Measurements from ENCODE around the gene PDGFRB. TPM values are rescaled to one million over a fixed set of nuclear protein-coding genes. Genes with fewer than 3 reads are reported as not detected.

Gene PDGFRB
- total RNA-seq, 1 donor from 2014 or later: 215 TPM

GRCh38 chr5:150153483-150153882, 2.2 kb downstream of the PDGFRB start:
- no peak for ATAC-seq
- no peak for DNase-seq (ENCODE audit: low spot score)
- intact Hi-C loops (cut with DNase I): no loop called here

GRCh38 chr5:150152636-150153462, 2.8 kb downstream of the PDGFRB start:
- DNase-seq (ENCODE audit: low spot score) (peak; percentile 57), ATAC-seq (no peak)
- intact Hi-C loops (cut with DNase I): no loop called here

GRCh38 chr5:150149618-150150017, 6.0 kb downstream of the PDGFRB start:
- DNase-seq (ENCODE audit: low spot score) (no peak), ATAC-seq (no peak)
- intact Hi-C loops (cut with DNase I): no loop called here

- ATAC-seq: no peak
- peak; percentile 56 for DNase-seq (ENCODE audit: low spot score)
- intact Hi-C loops (cut with DNase I): no loop called here
These were observed 7.3 kb downstream of the PDGFRB start for GRCh38 chr5:150148117-150148927.

- DNase-seq (ENCODE audit: low spot score): peak; percentile 61
- intact Hi-C loops (cut with DNase I): no loop called here
- no peak for ATAC-seq
These were observed 8.0 kb downstream of the PDGFRB start for GRCh38 chr5:150147670-150148069.

- intact Hi-C loops (cut with DNase I): no loop called here
- DNase-seq (ENCODE audit: low spot score): no peak
- no peak for ATAC-seq
These were observed 8.6 kb downstream of the PDGFRB start for GRCh38 chr5:150146862-150147601.

- intact Hi-C loops (cut with DNase I): no loop called here
- DNase-seq (ENCODE audit: low spot score): no peak
- ATAC-seq: no peak
These were observed 9.4 kb downstream of the PDGFRB start for GRCh38 chr5:150146235-150146634.

- ATAC-seq (no peak), DNase-seq (ENCODE audit: low spot score) (no peak)
- intact Hi-C loops (cut with DNase I): no loop called here
These were observed 10.8 kb downstream of the PDGFRB start for GRCh38 chr5:150144879-150145278.

- intact Hi-C loops (cut with DNase I): no loop called here
- DNase-seq (ENCODE audit: low spot score): no peak
- ATAC-seq: peak; percentile 54
These were observed 11.3 kb downstream of the PDGFRB start for GRCh38 chr5:150144246-150144801.

GRCh38 chr5:150143350-150144245, 12.0 kb downstream of the PDGFRB start:
- intact Hi-C loops (cut with DNase I): no loop called here
- DNase-seq (ENCODE audit: low spot score) (peak; percentile 88), ATAC-seq (peak; percentile 77)

GRCh38 chr5:150142959-150143349, 12.7 kb downstream of the PDGFRB start:
- intact Hi-C loops (cut with DNase I): no loop called here
- peak; percentile 75 for ATAC-seq
- DNase-seq (ENCODE audit: low spot score): no peak

GRCh38 chr5:150142185-150142958, 13.3 kb downstream of the PDGFRB start:
- intact Hi-C loops (cut with DNase I): no loop called here
- DNase-seq (ENCODE audit: low spot score): no peak
- ATAC-seq: no peak

GRCh38 chr5:150141544-150142184, 14.0 kb downstream of the PDGFRB start:
- ATAC-seq (peak; percentile 9), DNase-seq (ENCODE audit: low spot score) (no peak)
- intact Hi-C loops (cut with DNase I): no loop called here

GRCh38 chr5:150140830-150141229, 14.8 kb downstream of the PDGFRB start:
- intact Hi-C loops (cut with DNase I): no loop called here
- ATAC-seq: no peak
- no peak for DNase-seq (ENCODE audit: low spot score)

- ATAC-seq: no peak
- no peak for DNase-seq (ENCODE audit: low spot score)
- intact Hi-C loops (cut with DNase I): loop anchor here (10.0 kb wide), 1 partner anchor 215 kb away; the partner anchor contains the start of gene TCOF1
These were observed 16.3 kb downstream of the PDGFRB start for GRCh38 chr5:150139334-150139733.

GRCh38 chr5:150138551-150139265, 16.9 kb downstream of the PDGFRB start:
- intact Hi-C loops (cut with DNase I): loop anchor here (10.0 kb wide), 1 partner anchor 216 kb away; the partner anchor contains the start of gene TCOF1
- peak; percentile 77 for DNase-seq (ENCODE audit: low spot score)
- peak; percentile 50 for ATAC-seq

Data from sciatic nerve (tissue), 2 donors.